Stimulated activated naive CD8-positive, alpha-beta T cell treated with anti-CD3 and anti-CD28 coated beads, Interleukin-15, Interleukin-2, amounts not matched to agents 100 ng/mL and 50 ng/mL, for 24 hours (primary cell): Measurements from ENCODE around the gene CEP85.
A peak's percentile ranks its signal among the peaks of the same experiment; 100 is the strongest.
"Not testable (repeated sequence)": the region's sequence is repeated elsewhere in the genome, so short reads cannot be mapped to it uniquely, and the experiment has no call there.

ENCODE experiments used
- H3K27ac Mint-ChIP-seq: one replicate; pipeline ENCODE4 v1.8.0; 2021; ENCODE audit warnings: mild to moderate bottlenecking, mixed read lengths
- H3K27me3 Mint-ChIP-seq: one replicate; pipeline ENCODE4 v1.8.0; 2021; ENCODE audit warnings: mixed read lengths
- H3K36me3 Mint-ChIP-seq: one replicate; pipeline ENCODE4 v1.8.0; 2021; ENCODE audit warnings: low read depth, mixed read lengths
- H3K4me1 Mint-ChIP-seq: one replicate; pipeline ENCODE4 v1.8.0; 2021; ENCODE audit warnings: low read depth, mixed read lengths
- H3K4me3 Mint-ChIP-seq: one replicate; pipeline ENCODE4 v1.8.0; 2021; ENCODE audit warnings: mild to moderate bottlenecking, mixed read lengths
- H3K9me3 Mint-ChIP-seq: one replicate; pipeline ENCODE4 v1.8.0; 2021; ENCODE audit warnings: mixed read lengths

Gene CEP85

GRCh38 chr1:26302733-26303405 lies 68.9 kb downstream of the CEP85 start:
- no peak overlapping the region for H3K4me3 Mint-ChIP-seq
- H3K4me1 Mint-ChIP-seq = peaks cover 35% of the 10 kb centered on the region
- no peaks in the 10 kb centered on the region for H3K9me3 Mint-ChIP-seq
- H3K27me3 Mint-ChIP-seq = no peaks in the 10 kb centered on the region
- no peak overlapping the region for H3K27ac Mint-ChIP-seq
- H3K36me3 Mint-ChIP-seq = no peaks in the 10 kb centered on the region

- Mint-ChIP-seq H3K9me3 (no peaks in the 10 kb centered on the region), H3K36me3 (no peaks in the 10 kb centered on the region), H3K4me1 (peaks cover 42% of the 10 kb centered on the region), H3K27ac (peak overlapping the region; percentile 95), H3K27me3 (no peaks in the 10 kb centered on the region), H3K4me3 (peak overlapping the region; percentile 96)
Measured at GRCh38 chr1:26305667-26306289, 71.8 kb downstream of the CEP85 start.

- no peaks in the 10 kb centered on the region for H3K9me3 Mint-ChIP-seq
- no peaks in the 10 kb centered on the region for H3K27me3 Mint-ChIP-seq
- peak within 1 kb of the TSS; percentile 95 for H3K27ac Mint-ChIP-seq
- H3K4me1 Mint-ChIP-seq = peaks cover 42% of the 10 kb centered on the region
- peak within 1 kb of the TSS; percentile 96 for H3K4me3 Mint-ChIP-seq
- no peaks in the 10 kb centered on the region for H3K36me3 Mint-ChIP-seq
Measured at GRCh38 chr1:26306290-26307229, 72.6 kb downstream of the CEP85 start, which contains the start of gene UBXN11. Gene UBXN11 (minus strand): TSS chr1:26306636. CDS start chr1:26302883, 3,753 bp downstream.

GRCh38 chr1:26307363-26307781 lies 73.4 kb downstream of the CEP85 start:
- peak overlapping the region; percentile 96 for H3K4me3 Mint-ChIP-seq
- peaks cover 47% of the 10 kb centered on the region for H3K4me1 Mint-ChIP-seq
- H3K36me3 Mint-ChIP-seq = no peaks in the 10 kb centered on the region
- no peaks in the 10 kb centered on the region for H3K9me3 Mint-ChIP-seq
- no peaks in the 10 kb centered on the region for H3K27me3 Mint-ChIP-seq
- H3K27ac Mint-ChIP-seq = peak overlapping the region; percentile 94

GRCh38 chr1:26307966-26308899 lies 74.2 kb downstream of the CEP85 start:
- Mint-ChIP-seq H3K4me3 (peak overlapping the region; percentile 12), H3K27ac (peak overlapping the region; percentile 76), H3K4me1 (peaks cover 50% of the 10 kb centered on the region)
- not testable (repeated sequence) for H3K9me3 Mint-ChIP-seq, H3K36me3 Mint-ChIP-seq, H3K27me3 Mint-ChIP-seq

- H3K36me3 Mint-ChIP-seq = peaks cover 5% of the 10 kb centered on the region
- no peaks in the 10 kb centered on the region for H3K9me3 Mint-ChIP-seq
- no peaks in the 10 kb centered on the region for H3K27me3 Mint-ChIP-seq
- H3K4me1 Mint-ChIP-seq = peaks cover 58% of the 10 kb centered on the region
- H3K4me3 Mint-ChIP-seq = no peak overlapping the region
- H3K27ac Mint-ChIP-seq = no peak overlapping the region
Measured at GRCh38 chr1:26314501-26314900, 80.5 kb downstream of the CEP85 start.

- Mint-ChIP-seq H3K27me3 (no peaks in the 10 kb centered on the region), H3K27ac (peak overlapping the region; percentile 84), H3K4me1 (peaks cover 75% of the 10 kb centered on the region), H3K36me3 (peaks cover 12% of the 10 kb centered on the region), H3K9me3 (no peaks in the 10 kb centered on the region), H3K4me3 (no peak overlapping the region)
Measured at GRCh38 chr1:26315874-26316850, 82.2 kb downstream of the CEP85 start.

- H3K36me3 Mint-ChIP-seq = peaks cover 21% of the 10 kb centered on the region
- H3K4me1 Mint-ChIP-seq = peaks cover 80% of the 10 kb centered on the region
- peak overlapping the region; percentile 93 for H3K27ac Mint-ChIP-seq
- H3K27me3 Mint-ChIP-seq = no peaks in the 10 kb centered on the region
- H3K4me3 Mint-ChIP-seq = peak overlapping the region; percentile 98
- H3K9me3 Mint-ChIP-seq = no peaks in the 10 kb centered on the region
Measured at GRCh38 chr1:26317146-26317545, 83.1 kb downstream of the CEP85 start.

GRCh38 chr1:26317612-26318337 lies 83.8 kb downstream of the CEP85 start, which contains the start of gene CD52:
Gene CD52 (plus strand): TSS chr1:26317958. CDS start chr1:26318018, 60 bp downstream.
- peak within 1 kb of the TSS; percentile 93 for H3K27ac Mint-ChIP-seq
- H3K27me3 Mint-ChIP-seq = no peaks in the 10 kb centered on the region
- peaks cover 27% of the 10 kb centered on the region for H3K36me3 Mint-ChIP-seq
- peak within 1 kb of the TSS; percentile 98 for H3K4me3 Mint-ChIP-seq
- no peaks in the 10 kb centered on the region for H3K9me3 Mint-ChIP-seq
- peaks cover 86% of the 10 kb centered on the region for H3K4me1 Mint-ChIP-seq

- Mint-ChIP-seq H3K27me3 (no peaks in the 10 kb centered on the region), H3K27ac (peak overlapping the region; percentile 93), H3K36me3 (peaks cover 34% of the 10 kb centered on the region), H3K4me1 (peaks cover 86% of the 10 kb centered on the region), H3K4me3 (peak overlapping the region; percentile 98), H3K9me3 (no peaks in the 10 kb centered on the region)
Measured at GRCh38 chr1:26318338-26319064, 84.5 kb downstream of the CEP85 start.

- Mint-ChIP-seq H3K9me3 (no peaks in the 10 kb centered on the region), H3K27me3 (no peaks in the 10 kb centered on the region), H3K27ac (peak overlapping the region; percentile 88), H3K4me1 (peaks cover 71% of the 10 kb centered on the region), H3K4me3 (peak overlapping the region; percentile 80), H3K36me3 (peaks cover 39% of the 10 kb centered on the region)
Measured at GRCh38 chr1:26320896-26321295, 86.9 kb downstream of the CEP85 start.
